ENCODE data around the gene PIGC.

Gene PIGC

GRCh38 chr1:172443666-172444453 lies at the start of gene PIGC:
Gene PIGC (minus strand): TSS chr1:172444069. CDS start chr1:172442622, 1,447 bp downstream.
- DNase-seq (ENCODE audit: low read depth in 2 of 2), result peak; percentile 92

- DNase-seq (ENCODE audit: low read depth in 2 of 2), result no peak
These were observed 48.6 kb upstream of the PIGC start for GRCh38 chr1:172492421-172492820.

GRCh38 chr1:172489847-172490246 lies 46.0 kb upstream of the PIGC start:
- no peak for DNase-seq (ENCODE audit: low read depth in 2 of 2)

GRCh38 chr1:172488393-172488792 lies 44.5 kb upstream of the PIGC start:
- DNase-seq (ENCODE audit: low read depth in 2 of 2), result no peak

- DNase-seq (ENCODE audit: low read depth in 2 of 2), result no peak
These were observed 43.7 kb upstream of the PIGC start for GRCh38 chr1:172487550-172487949.

- DNase-seq (ENCODE audit: low read depth in 2 of 2), result no peak
These were observed 43.1 kb upstream of the PIGC start for GRCh38 chr1:172486805-172487454.

GRCh38 chr1:172485626-172486025 lies 41.8 kb upstream of the PIGC start:
- DNase-seq (ENCODE audit: low read depth in 2 of 2), result no peak

- DNase-seq (ENCODE audit: low read depth in 2 of 2), result no peak
These were observed 40.4 kb upstream of the PIGC start for GRCh38 chr1:172484252-172484651.

GRCh38 chr1:172483448-172483847 lies 39.6 kb upstream of the PIGC start:
- no peak for DNase-seq (ENCODE audit: low read depth in 2 of 2)

GRCh38 chr1:172482044-172482443 lies 38.2 kb upstream of the PIGC start:
- DNase-seq (ENCODE audit: low read depth in 2 of 2), result no peak

- no peak for DNase-seq (ENCODE audit: low read depth in 2 of 2)
These were observed 36.6 kb upstream of the PIGC start for GRCh38 chr1:172480431-172480830.

- DNase-seq (ENCODE audit: low read depth in 2 of 2), result no peak
These were observed 34.6 kb upstream of the PIGC start for GRCh38 chr1:172478485-172478884.

- no peak for DNase-seq (ENCODE audit: low read depth in 2 of 2)
These were observed 33.9 kb upstream of the PIGC start for GRCh38 chr1:172477741-172478140.

GRCh38 chr1:172477216-172477615 lies 33.3 kb upstream of the PIGC start:
- DNase-seq (ENCODE audit: low read depth in 2 of 2), result no peak

GRCh38 chr1:172476218-172476811 lies 32.4 kb upstream of the PIGC start:
- no peak for DNase-seq (ENCODE audit: low read depth in 2 of 2)

- no peak for DNase-seq (ENCODE audit: low read depth in 2 of 2)
These were observed 30.0 kb upstream of the PIGC start for GRCh38 chr1:172473842-172474241.

GRCh38 chr1:172473302-172473701 lies 29.4 kb upstream of the PIGC start:
- DNase-seq (ENCODE audit: low read depth in 2 of 2), result no peak

- DNase-seq (ENCODE audit: low read depth in 2 of 2), result no peak
These were observed 28.6 kb upstream of the PIGC start for GRCh38 chr1:172472495-172472894.

- no peak for DNase-seq (ENCODE audit: low read depth in 2 of 2)
These were observed 27.8 kb upstream of the PIGC start for GRCh38 chr1:172471666-172472065.

- DNase-seq (ENCODE audit: low read depth in 2 of 2), result no peak
These were observed 26.3 kb upstream of the PIGC start for GRCh38 chr1:172470149-172470548.

GRCh38 chr1:172469717-172470116 lies 25.8 kb upstream of the PIGC start:
- no peak for DNase-seq (ENCODE audit: low read depth in 2 of 2)

- DNase-seq (ENCODE audit: low read depth in 2 of 2), result no peak
These were observed 24.4 kb upstream of the PIGC start for GRCh38 chr1:172468296-172468695.

- DNase-seq (ENCODE audit: low read depth in 2 of 2), result no peak
These were observed 23.6 kb upstream of the PIGC start for GRCh38 chr1:172467446-172467845.
